Measurements from ENCODE around the gene ADAMTS6. TPM values are rescaled to one million over a fixed set of nuclear protein-coding genes. Genes with fewer than 3 reads are reported as not detected.
"Not testable (repeated sequence)": the region's sequence is repeated elsewhere in the genome, so short reads cannot be mapped to it uniquely, and the experiment has no call there.

ADAMTS6 gene
- total RNA-seq, 2 experiments from 2014 or later: 1.6 to 1.7 TPM

DNA sequence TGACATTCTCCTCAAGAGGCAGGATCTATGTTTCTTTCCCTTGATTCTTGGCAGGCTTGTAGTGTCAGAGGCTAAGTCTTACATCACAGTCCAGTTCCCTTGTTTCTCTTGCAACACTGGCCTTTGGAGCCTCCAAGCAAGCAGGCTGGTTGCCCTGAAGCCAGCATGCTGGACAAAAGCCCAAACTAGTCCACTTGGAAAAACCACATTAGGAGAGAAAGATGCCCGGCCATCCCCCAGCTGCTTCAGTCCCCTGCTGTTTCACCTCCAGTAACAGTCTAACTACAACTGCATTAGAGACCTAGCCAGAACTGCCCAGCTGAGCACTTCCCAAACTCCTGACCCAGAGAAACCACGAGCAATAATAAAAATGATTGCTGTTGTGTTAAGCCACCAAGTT lies 87.6 kb downstream of the ADAMTS6 start:
- Mint-ChIP-seq H3K27me3 (peaks cover 2% of the 10 kb centered on the region), H3K4me1 (no peaks in the 10 kb centered on the region), H3K9me3 (no peaks in the 10 kb centered on the region), H3K4me3 (no peak overlapping the region), H3K27ac (no peak overlapping the region), H3K36me3 (ENCODE audit: low read depth) (no peaks in the 10 kb centered on the region)
- DNase-seq: no peak
- CTCF ChIA-PET: no interaction called here
- POLR2A ChIA-PET: no interaction called here

GRCh38 chr5:65391591-65391990 lies 90.1 kb downstream of the ADAMTS6 start:
- ChIA-PET POLR2A (no interaction called here), CTCF (no interaction called here)
- Mint-ChIP-seq H3K27me3 (peaks cover 2% of the 10 kb centered on the region), H3K9me3 (no peaks in the 10 kb centered on the region), H3K27ac (no peak overlapping the region), H3K4me1 (no peaks in the 10 kb centered on the region), H3K36me3 (ENCODE audit: low read depth) (no peaks in the 10 kb centered on the region), H3K4me3 (no peak overlapping the region)
- DNase-seq: no peak

DNA sequence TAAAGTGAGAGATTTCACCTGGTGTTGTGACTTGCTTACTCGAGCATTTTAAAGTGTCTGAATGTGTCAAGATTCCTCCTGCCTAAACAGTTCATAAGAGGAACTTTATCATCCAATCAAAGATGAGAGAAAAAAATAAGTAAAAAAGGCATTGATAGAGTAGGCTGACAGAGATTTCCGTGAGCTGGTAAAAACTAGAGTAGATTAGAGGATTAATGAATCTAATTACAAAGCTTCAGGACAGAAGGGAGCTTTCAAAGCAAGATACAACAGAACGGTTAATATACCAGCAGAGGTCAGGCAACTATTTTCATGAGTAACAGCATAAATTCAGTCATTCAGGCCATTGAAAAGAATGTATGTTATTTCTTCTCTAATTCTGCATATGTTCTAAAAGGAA lies 91.5 kb downstream of the ADAMTS6 start:
- POLR2A ChIA-PET: no interaction called here
- Mint-ChIP-seq H3K4me3 (no peak overlapping the region), H3K9me3 (no peaks in the 10 kb centered on the region), H3K27ac (no peak overlapping the region), H3K4me1 (no peaks in the 10 kb centered on the region), H3K36me3 (ENCODE audit: low read depth) (no peaks in the 10 kb centered on the region), H3K27me3 (peaks cover 2% of the 10 kb centered on the region)
- DNase-seq: no peak
- CTCF ChIA-PET: no interaction called here

DNA sequence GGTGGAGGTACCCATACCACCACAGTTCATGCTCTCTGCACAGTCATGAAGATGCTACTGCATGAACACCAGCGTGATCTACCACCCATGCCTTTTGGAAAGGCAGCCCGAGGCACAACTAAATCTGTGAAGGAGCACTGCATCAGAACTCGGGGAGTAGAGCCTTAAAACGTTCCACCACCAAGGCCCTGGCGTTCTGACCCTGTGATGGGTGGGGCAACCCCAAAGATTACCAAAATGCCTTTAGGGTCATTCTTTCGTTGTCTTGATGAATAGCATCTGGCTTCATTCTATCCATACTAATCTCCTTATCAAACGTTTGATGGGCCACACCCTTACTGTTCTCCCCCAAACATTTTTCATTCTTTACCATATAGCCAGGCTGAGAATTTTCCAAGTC lies 97.9 kb downstream of the ADAMTS6 start:
- POLR2A ChIA-PET: no interaction called here
- DNase-seq: no peak
- H3K36me3 Mint-ChIP-seq (ENCODE audit: low read depth): no peaks in the 10 kb centered on the region

GRCh38 chr5:65382582-65382981 lies 99.1 kb downstream of the ADAMTS6 start:
- Mint-ChIP-seq H3K36me3 (ENCODE audit: low read depth) (no peaks in the 10 kb centered on the region), H3K4me3 (no peak overlapping the region), H3K27me3 (peaks cover 4% of the 10 kb centered on the region), H3K4me1 (no peaks in the 10 kb centered on the region), H3K27ac (no peak overlapping the region), H3K9me3 (no peaks in the 10 kb centered on the region)
- POLR2A ChIA-PET: no interaction called here
- CTCF ChIA-PET: no interaction called here
- DNase-seq: no peak

More for the DNA sequence above, 97.9 kb downstream of the ADAMTS6 start:
- H3K4me3 Mint-ChIP-seq: no peak overlapping the region
- no peaks in the 10 kb centered on the region for H3K27me3 Mint-ChIP-seq
- CTCF ChIA-PET: no interaction called here
- no peaks in the 10 kb centered on the region for H3K4me1 Mint-ChIP-seq
- H3K27ac Mint-ChIP-seq: no peak overlapping the region
- no peaks in the 10 kb centered on the region for H3K9me3 Mint-ChIP-seq

- H3K27me3 Mint-ChIP-seq; POLR2A ChIA-PET; H3K9me3 Mint-ChIP-seq; H3K36me3 Mint-ChIP-seq (ENCODE audit: low read depth); DNase-seq; H3K4me1 Mint-ChIP-seq; H3K4me3 Mint-ChIP-seq; CTCF ChIA-PET; H3K27ac Mint-ChIP-seq: not testable (repeated sequence)
Observed at GRCh38 chr5:65370505-65370904, 111.2 kb downstream of the ADAMTS6 start.

DNA sequence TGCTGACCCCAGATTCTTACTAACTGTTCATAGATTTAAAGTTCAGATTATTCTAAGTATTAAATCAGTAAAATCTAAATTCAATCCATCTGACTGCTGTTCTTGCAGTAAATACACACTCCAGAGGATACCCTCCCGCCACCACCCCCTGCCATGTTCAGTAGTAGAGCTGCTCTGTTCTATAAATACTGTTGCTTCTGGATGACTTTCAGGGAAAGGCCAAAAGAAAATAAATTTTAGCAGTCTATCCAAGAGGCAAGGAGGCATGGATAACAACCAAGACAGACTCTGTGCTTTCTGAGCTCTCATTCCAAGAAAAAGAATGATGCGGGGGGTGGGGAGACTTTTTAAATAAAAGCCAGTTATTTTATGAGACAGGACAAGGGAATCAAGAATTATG lies 115.1 kb downstream of the ADAMTS6 start:
- Mint-ChIP-seq H3K27me3 (no peaks in the 10 kb centered on the region), H3K27ac (no peak overlapping the region), H3K4me3 (no peak overlapping the region), H3K36me3 (ENCODE audit: low read depth) (no peaks in the 10 kb centered on the region), H3K4me1 (no peaks in the 10 kb centered on the region), H3K9me3 (no peaks in the 10 kb centered on the region)
- ChIA-PET POLR2A (no interaction called here), CTCF (no interaction called here)
- DNase-seq: no peak

DNA sequence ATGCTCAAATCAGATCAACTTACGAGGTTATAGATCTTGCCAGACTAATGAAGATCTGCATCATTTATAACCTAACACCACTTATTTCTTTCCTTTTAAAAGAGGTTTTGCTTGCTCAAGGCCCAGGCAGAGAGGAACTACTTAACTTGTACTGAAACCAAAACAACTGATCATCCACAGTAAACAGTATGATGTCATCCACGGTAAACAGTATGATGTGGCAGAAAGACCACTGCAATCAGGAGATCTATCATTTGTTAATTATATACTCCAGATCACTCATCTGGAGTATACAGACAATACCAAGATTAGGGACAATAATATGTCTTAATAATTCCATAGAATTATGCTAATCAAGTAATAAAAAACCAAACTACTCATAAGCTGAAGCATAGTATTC lies 116.8 kb downstream of the ADAMTS6 start:
- no peaks in the 10 kb centered on the region for H3K9me3 Mint-ChIP-seq
- H3K4me1 Mint-ChIP-seq: no peaks in the 10 kb centered on the region
- H3K4me3 Mint-ChIP-seq: no peak overlapping the region
- CTCF ChIA-PET: no interaction called here
- DNase-seq: no peak
- no peaks in the 10 kb centered on the region for H3K27me3 Mint-ChIP-seq
- POLR2A ChIA-PET: no interaction called here
- H3K27ac Mint-ChIP-seq: no peak overlapping the region
- H3K36me3 Mint-ChIP-seq (ENCODE audit: low read depth): no peaks in the 10 kb centered on the region

- H3K27ac Mint-ChIP-seq: no peak overlapping the region
- CTCF ChIA-PET: no interaction called here
- no peaks in the 10 kb centered on the region for H3K9me3 Mint-ChIP-seq
Observed at GRCh38 chr5:65363499-65363898, 118.2 kb downstream of the ADAMTS6 start.

GRCh38 chr5:65359981-65360380 lies 121.7 kb downstream of the ADAMTS6 start:
- Mint-ChIP-seq H3K4me3 (no peak overlapping the region), H3K9me3 (no peaks in the 10 kb centered on the region), H3K36me3 (ENCODE audit: low read depth) (no peaks in the 10 kb centered on the region), H3K27ac (no peak overlapping the region), H3K27me3 (peaks cover 10% of the 10 kb centered on the region), H3K4me1 (no peaks in the 10 kb centered on the region)
- CTCF ChIA-PET: no interaction called here
- POLR2A ChIA-PET: no interaction called here
- no peak for DNase-seq

More at GRCh38 chr5:65363499-65363898, 118.2 kb downstream of the ADAMTS6 start:
- no peaks in the 10 kb centered on the region for H3K4me1 Mint-ChIP-seq
- POLR2A ChIA-PET: no interaction called here
- H3K4me3 Mint-ChIP-seq: no peak overlapping the region
- DNase-seq: no peak
- peaks cover 6% of the 10 kb centered on the region for H3K27me3 Mint-ChIP-seq
- H3K36me3 Mint-ChIP-seq (ENCODE audit: low read depth): no peaks in the 10 kb centered on the region

DNA sequence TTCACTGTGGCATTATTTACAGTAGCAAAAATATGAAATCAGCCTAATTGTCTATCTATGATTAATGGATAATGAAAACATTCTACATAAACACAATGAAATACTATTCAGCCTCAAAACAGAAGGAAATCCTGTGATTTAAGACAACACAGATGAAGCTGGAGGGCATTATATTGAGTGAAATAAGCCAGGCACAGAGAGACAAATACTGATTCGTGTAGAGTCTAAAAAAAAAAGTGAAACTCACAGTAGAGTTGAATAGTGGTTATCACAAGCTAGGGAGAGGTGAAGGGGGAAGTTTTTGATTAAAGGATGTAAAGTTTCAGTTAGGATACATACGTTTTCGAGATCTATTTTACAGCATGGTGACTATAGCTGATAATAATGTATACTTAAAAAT lies 122.2 kb downstream of the ADAMTS6 start:
- POLR2A ChIA-PET: no interaction called here
- Mint-ChIP-seq H3K9me3 (no peaks in the 10 kb centered on the region), H3K36me3 (ENCODE audit: low read depth) (no peaks in the 10 kb centered on the region)

DNA sequence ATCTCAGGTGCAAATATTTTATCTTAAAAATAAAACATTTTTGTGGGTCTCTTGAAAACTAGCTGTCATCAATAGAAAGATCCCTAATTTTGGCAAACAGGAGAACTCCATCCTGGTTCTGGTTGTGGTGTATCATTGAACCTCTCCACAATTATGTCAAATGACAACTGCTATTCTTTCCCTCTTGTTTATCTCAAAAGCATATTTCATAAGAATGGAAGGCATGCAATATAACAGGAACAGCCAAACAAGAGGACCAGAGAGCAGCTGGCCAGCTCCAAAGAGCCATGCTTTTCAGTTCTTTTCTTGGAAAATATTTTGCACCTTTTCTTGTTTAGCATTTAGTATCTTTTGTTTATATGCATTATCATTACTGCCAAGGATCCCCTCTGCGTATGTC lies 125.4 kb downstream of the ADAMTS6 start:
- CTCF ChIA-PET: no interaction called here
- H3K27ac Mint-ChIP-seq: no peak overlapping the region
- POLR2A ChIA-PET: no interaction called here
- H3K27me3 Mint-ChIP-seq: peaks cover 13% of the 10 kb centered on the region
- no peak for DNase-seq
- H3K36me3 Mint-ChIP-seq (ENCODE audit: low read depth): no peaks in the 10 kb centered on the region
- H3K4me3 Mint-ChIP-seq: no peak overlapping the region
- no peaks in the 10 kb centered on the region for H3K9me3 Mint-ChIP-seq
- no peaks in the 10 kb centered on the region for H3K4me1 Mint-ChIP-seq

More for the DNA sequence above, 122.2 kb downstream of the ADAMTS6 start:
- CTCF ChIA-PET: no interaction called here
- Mint-ChIP-seq H3K27ac (no peak overlapping the region), H3K4me1 (no peaks in the 10 kb centered on the region), H3K27me3 (peaks cover 10% of the 10 kb centered on the region), H3K4me3 (no peak overlapping the region)
- no peak for DNase-seq

GRCh38 chr5:65355301-65355700 lies 126.4 kb downstream of the ADAMTS6 start:
- ChIA-PET CTCF (no interaction called here), POLR2A (interaction anchor here (0.6 kb wide), 1 partner anchor 25 kb away, joined by 3 read pairs; no protein-coding TSS in a partner anchor)
- Mint-ChIP-seq H3K36me3 (ENCODE audit: low read depth) (no peaks in the 10 kb centered on the region), H3K4me1 (no peaks in the 10 kb centered on the region), H3K27me3 (peaks cover 13% of the 10 kb centered on the region), H3K4me3 (no peak overlapping the region), H3K9me3 (no peaks in the 10 kb centered on the region), H3K27ac (no peak overlapping the region)
- DNase-seq: no peak

DNA sequence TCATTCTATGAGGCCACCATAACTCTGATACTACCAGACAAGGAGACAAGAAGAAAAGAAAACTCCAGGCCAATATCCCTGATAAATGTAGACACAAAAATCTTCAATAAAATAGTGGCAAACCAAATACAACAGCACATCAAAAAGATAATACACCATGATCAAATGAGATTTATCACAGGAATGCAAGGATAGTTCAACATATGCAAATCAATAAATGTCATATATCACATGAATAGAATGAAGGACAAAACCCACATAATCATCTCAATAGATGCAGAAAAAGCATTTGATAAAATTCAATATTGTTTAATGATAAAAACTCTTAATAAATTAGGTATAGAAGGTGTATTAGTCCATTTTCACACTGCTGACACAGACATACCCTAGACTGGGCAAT lies 139.9 kb downstream of the ADAMTS6 start:
- Mint-ChIP-seq H3K4me3 (no peak overlapping the region), H3K36me3 (ENCODE audit: low read depth) (no peaks in the 10 kb centered on the region), H3K4me1 (no peaks in the 10 kb centered on the region), H3K27me3 (peaks cover 2% of the 10 kb centered on the region), H3K9me3 (peaks cover 13% of the 10 kb centered on the region), H3K27ac (no peak overlapping the region)
- POLR2A ChIA-PET: no interaction called here
- no peak for DNase-seq
- CTCF ChIA-PET: no interaction called here

- CTCF ChIA-PET: no interaction called here
- Mint-ChIP-seq H3K27ac (no peak overlapping the region), H3K27me3 (peaks cover 2% of the 10 kb centered on the region), H3K4me1 (no peaks in the 10 kb centered on the region), H3K9me3 (peaks cover 13% of the 10 kb centered on the region), H3K36me3 (ENCODE audit: low read depth) (no peaks in the 10 kb centered on the region), H3K4me3 (no peak overlapping the region)
- POLR2A ChIA-PET: no interaction called here
- no peak for DNase-seq
Observed at GRCh38 chr5:65338606-65339151, 143.0 kb downstream of the ADAMTS6 start.

All from activated CD4-positive, alpha-beta memory T cell treated with anti-CD3 and anti-CD28 coated beads, Interleukin-2, amount 10 ng/mL, durations not matched to agents 7 days and 5 days (primary cell).